Measurements from ENCODE around the gene ATP13A3.

GRCh38 chr3:194449913-194450312 is 36.9 kb downstream of the ATP13A3 start:
- no peak for TF ChIP-seq EP300 (IDR thresholded peaks at IDR 0.05; ENCODE audit: low read depth)
- TF ChIP-seq, protein P1, sequence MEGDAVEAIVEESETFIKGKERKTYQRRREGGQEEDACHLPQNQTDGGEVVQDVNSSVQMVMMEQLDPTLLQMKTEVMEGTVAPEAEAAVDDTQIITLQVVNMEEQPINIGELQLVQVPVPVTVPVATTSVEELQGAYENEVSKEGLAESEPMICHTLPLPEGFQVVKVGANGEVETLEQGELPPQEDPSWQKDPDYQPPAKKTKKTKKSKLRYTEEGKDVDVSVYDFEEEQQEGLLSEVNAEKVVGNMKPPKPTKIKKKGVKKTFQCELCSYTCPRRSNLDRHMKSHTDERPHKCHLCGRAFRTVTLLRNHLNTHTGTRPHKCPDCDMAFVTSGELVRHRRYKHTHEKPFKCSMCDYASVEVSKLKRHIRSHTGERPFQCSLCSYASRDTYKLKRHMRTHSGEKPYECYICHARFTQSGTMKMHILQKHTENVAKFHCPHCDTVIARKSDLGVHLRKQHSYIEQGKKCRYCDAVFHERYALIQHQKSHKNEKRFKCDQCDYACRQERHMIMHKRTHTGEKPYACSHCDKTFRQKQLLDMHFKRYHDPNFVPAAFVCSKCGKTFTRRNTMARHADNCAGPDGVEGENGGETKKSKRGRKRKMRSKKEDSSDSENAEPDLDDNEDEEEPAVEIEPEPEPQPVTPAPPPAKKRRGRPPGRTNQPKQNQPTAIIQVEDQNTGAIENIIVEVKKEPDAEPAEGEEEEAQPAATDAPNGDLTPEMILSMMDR (IDR thresholded peaks at IDR 0.05): no peak

All from transverse colon (tissue), 3 donors.